Thoracic aorta (tissue), 2 donors: ENCODE measurements around the gene GPS2. TPM values are rescaled to one million over a fixed set of nuclear protein-coding genes. Genes with fewer than 3 reads are reported as not detected.

Experiments used
- ATAC-seq: fragments of 150-250 bp; one replicate; pipeline ENCODE4 v1.8.0; 2017; ENCODE audit warnings: low read depth; ENCODE audit not compliant: insufficient number of reproducible peaks, low FRiP score
- DNase-seq: peaks from one replicate; pipeline ENCODE4 v3.0.0-alpha.2; 2020; ENCODE audit warnings: low spot score
- H3K27ac ChIP-seq, 2 donors: fragments of 200-600 bp; sonication (generic); 1 replicate in 1 of 2; 2 replicates in 1 of 2; pipeline ENCODE4 v1.5.1; 2016; ENCODE audit warnings: mild to moderate bottlenecking in 2 of 2, moderate library complexity in 2 of 2
- H3K27me3 ChIP-seq: fragments of 200-600 bp; sonication (generic); replicated peaks from 2 replicates; pipeline ENCODE4 v1.6.0; 2016; ENCODE audit warnings: mild to moderate bottlenecking; ENCODE audit not compliant: insufficient read depth
- H3K36me3 ChIP-seq: fragments of 200-600 bp; sonication (generic); one replicate; pipeline ENCODE4 v1.5.1; 2016
- H3K4me1 ChIP-seq, 2 donors: fragments of 200-600 bp; sonication (generic); 1 replicate in 1 of 2; 2 replicates in 1 of 2; pipeline versions ENCODE4 v1.5.1 to v1.6.0; 2016; ENCODE audit warnings: low read depth in 2 of 2, mild to moderate bottlenecking in 1 of 2; ENCODE audit not compliant: control insufficient read depth in 1 of 2
- H3K4me3 ChIP-seq: fragments of 200-600 bp; sonication (generic); 2 replicates; pipeline ENCODE4 v1.5.1; 2016; ENCODE audit warnings: mild to moderate bottlenecking
- H3K9me3 ChIP-seq: fragments of 200-600 bp; sonication (generic); 2 replicates; pipeline ENCODE4 v1.5.1; 2016
- total RNA-seq, 2 donors: library from RNA; depleted of rRNA; stranded (reverse); fragments of >200 nt; gene quantifications; one replicate each; pipeline versions ENCODE4 v1.1.0 to v1.2.3, GENCODE V29; 2016
- TF ChIP-seq, protein P1 (sequence below): fragments of 200-600 bp; sonication (generic); IDR thresholded peaks from one replicate; pipeline ENCODE4 v1.5.1; 2019; ENCODE audit warnings: antibody characterized with exemption

GPS2 gene
- total RNA-seq, 2 donors from 2014 or later: 66.5 to 100.0 TPM

DNA sequence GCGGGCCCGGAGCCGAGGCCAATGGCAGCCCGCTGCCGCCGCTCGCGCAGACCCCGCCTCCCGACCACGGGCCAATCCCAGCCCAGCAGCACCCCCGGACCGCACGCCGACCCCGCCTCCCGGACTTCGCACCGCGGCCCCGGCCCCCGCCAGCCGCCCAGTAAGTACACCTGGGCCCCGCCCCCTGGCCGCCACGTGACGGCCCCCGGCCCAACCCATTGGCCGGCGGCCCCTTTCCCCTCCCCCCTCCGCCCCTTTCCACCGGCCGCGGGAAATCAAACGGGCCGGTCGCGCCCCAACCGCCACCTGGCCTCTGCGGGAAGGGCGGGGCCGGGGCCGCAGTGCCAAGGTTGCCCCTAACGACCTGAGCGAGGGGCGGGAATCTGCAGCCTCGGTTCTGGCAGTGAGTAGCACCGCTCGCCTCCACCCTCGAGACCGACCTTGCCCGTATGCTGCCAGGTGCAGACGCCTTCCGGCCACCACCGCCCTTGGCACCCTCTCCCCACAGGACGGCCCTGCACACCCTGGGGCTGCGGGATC lies 20.5 kb downstream of the GPS2 start, which contains the start of gene YBX2:
Gene YBX2 (minus strand): TSS at position 26 of the 540 bp plus-strand sequence. CDS start 139 bp downstream, outside the sequence.
- ATAC-seq (no peak), DNase-seq (no peak)
- TF ChIP-seq, protein P1, sequence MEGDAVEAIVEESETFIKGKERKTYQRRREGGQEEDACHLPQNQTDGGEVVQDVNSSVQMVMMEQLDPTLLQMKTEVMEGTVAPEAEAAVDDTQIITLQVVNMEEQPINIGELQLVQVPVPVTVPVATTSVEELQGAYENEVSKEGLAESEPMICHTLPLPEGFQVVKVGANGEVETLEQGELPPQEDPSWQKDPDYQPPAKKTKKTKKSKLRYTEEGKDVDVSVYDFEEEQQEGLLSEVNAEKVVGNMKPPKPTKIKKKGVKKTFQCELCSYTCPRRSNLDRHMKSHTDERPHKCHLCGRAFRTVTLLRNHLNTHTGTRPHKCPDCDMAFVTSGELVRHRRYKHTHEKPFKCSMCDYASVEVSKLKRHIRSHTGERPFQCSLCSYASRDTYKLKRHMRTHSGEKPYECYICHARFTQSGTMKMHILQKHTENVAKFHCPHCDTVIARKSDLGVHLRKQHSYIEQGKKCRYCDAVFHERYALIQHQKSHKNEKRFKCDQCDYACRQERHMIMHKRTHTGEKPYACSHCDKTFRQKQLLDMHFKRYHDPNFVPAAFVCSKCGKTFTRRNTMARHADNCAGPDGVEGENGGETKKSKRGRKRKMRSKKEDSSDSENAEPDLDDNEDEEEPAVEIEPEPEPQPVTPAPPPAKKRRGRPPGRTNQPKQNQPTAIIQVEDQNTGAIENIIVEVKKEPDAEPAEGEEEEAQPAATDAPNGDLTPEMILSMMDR: no peak
- H3K9me3 ChIP-seq: no peaks in the 10 kb centered on the region
- no peaks in the 10 kb centered on the region for H3K36me3 ChIP-seq
- H3K27me3 ChIP-seq: peaks cover 5% of the 10 kb centered on the region
- H3K4me1 ChIP-seq: peaks cover 15 to 34% of the 10 kb centered on the region in 2 donors
- H3K27ac ChIP-seq: no peak within 1 kb of the TSS
- H3K4me3 ChIP-seq: peak within 1 kb of the TSS; percentile 56

DNA sequence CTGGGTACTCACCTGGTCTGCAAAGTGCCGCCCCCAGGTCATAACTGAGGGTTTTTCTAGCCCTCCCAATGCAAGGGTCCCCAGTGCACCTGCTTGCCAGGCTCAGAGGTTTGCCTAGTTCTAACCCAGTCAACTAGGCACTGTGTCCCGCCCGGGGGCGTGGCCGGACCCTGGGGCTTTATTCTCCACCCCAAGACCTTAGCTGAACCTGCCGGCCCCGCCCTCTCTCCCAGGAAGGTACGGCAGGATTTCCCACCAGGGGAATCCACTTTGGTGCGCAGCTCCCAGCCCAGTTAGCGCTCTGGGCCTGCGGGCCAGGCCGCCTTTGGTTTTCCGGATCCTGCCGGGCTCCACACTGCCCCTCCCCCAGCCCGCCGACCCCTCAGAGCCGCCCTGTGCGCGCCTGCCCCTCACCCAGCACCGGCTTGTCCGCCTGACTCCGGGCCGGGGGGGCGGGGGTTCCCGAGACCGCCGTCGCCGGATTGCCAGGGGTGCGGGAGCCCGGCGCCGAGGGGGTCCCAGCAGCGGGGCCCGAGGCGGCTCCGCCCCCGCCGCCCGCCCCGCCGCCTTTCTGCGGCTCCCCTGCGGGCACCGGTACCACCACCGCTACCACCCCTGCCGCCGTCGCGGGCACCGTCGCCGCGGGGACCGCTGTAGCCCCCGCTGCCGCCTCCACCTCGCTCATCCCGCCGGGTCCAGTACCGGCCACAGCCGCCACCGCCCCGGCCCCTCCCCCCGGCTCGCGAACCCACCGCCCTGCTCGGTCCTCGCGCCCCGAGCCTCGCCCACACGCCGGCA lies 21.1 kb downstream of the GPS2 start:
- ATAC-seq (no peak), DNase-seq (no peak)
- peaks cover 5% of the 10 kb centered on the region for H3K27me3 ChIP-seq
- H3K27ac ChIP-seq: no peak overlapping the region
- no peaks in the 10 kb centered on the region for H3K9me3 ChIP-seq
- peak overlapping the region; percentile 56 for H3K4me3 ChIP-seq
- TF ChIP-seq, protein P1: no peak
- H3K4me1 ChIP-seq: peaks cover 15 to 34% of the 10 kb centered on the region in 2 donors
- no peaks in the 10 kb centered on the region for H3K36me3 ChIP-seq

DNA sequence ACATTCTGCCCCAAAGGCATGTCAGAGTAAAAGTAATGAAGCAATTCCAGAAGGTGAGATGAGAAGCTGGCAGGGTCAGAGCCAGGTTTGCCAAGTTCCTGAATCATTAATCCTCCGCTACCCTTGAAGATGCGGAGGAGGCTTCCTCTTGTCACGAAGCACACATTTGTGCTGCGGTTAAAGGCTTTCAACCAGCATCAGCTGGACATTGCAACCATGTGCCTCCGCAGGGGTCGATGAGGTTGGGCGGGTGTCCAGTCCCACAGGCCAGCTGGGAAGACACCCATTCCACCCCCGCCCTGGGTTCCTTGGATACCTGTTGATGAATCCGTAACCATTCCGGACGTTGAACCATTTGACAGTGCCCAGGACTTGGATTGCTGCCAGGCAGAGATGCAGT lies 22.0 kb downstream of the GPS2 start:
- no peak overlapping the region for H3K4me3 ChIP-seq
- DNase-seq (no peak), ATAC-seq (no peak)
- H3K27me3 ChIP-seq: peaks cover 5% of the 10 kb centered on the region
- H3K4me1 ChIP-seq: peaks cover 15 to 34% of the 10 kb centered on the region in 2 donors
- H3K27ac ChIP-seq: no peak overlapping the region
- no peaks in the 10 kb centered on the region for H3K36me3 ChIP-seq
- TF ChIP-seq, protein P1: no peak
- H3K9me3 ChIP-seq: no peaks in the 10 kb centered on the region

DNA sequence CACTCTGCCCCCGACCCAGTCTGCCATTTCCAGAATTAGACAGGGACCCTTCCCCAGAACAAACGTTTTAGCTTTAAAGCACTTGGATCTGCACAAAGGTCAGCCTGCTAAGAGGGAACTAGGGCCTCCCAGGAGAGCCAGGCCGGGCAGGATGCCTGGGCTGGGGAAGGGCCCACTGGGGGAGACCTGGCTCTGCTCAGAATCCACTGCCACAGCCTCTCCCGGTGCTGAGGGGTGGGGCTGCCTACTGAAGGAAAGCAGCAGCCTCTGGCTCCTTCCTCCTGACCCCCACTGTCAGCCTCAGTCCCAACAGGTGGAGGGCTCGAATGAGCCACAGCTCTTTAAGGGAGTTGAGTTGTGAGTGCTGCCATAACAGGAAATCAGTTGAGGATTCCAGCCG lies 22.4 kb downstream of the GPS2 start:
- no peak for ATAC-seq
- H3K27me3 ChIP-seq: peaks cover 5% of the 10 kb centered on the region
- no peak overlapping the region for H3K4me3 ChIP-seq
- H3K36me3 ChIP-seq: no peaks in the 10 kb centered on the region
- no peak overlapping the region for H3K27ac ChIP-seq
- H3K4me1 ChIP-seq: peaks cover 15 to 34% of the 10 kb centered on the region in 2 donors
- DNase-seq: no peak
- H3K9me3 ChIP-seq: no peaks in the 10 kb centered on the region
- TF ChIP-seq, protein P1: no peak

DNA sequence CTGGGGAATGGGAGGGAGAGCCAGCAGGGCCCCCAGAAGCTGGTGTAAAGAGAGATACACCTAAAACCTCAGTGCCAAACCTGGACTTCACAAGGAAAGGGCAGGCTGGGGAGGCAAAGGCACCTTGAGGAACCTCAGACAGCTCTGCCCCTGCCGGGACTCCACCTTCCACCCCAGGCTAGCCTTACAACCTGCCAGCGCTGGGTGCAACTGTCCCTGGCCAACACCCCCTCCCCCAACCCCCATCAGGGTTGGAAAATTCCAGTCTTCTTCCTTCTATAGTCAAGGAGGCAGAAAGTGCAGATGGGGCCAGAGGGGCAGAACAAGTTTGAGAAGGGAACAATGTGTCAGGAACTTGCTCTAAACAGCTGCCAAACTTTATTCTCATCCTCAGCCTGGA lies 23.0 kb downstream of the GPS2 start:
- ATAC-seq: no peak
- peaks cover 15 to 34% of the 10 kb centered on the region in 2 donors for H3K4me1 ChIP-seq
- no peak overlapping the region for H3K4me3 ChIP-seq
- H3K27me3 ChIP-seq: peaks cover 5% of the 10 kb centered on the region
- H3K36me3 ChIP-seq: no peaks in the 10 kb centered on the region
- H3K27ac ChIP-seq: no peak overlapping the region
- TF ChIP-seq, protein P1: no peak
- H3K9me3 ChIP-seq: no peaks in the 10 kb centered on the region
- no peak for DNase-seq
